K562 (cell line): ENCODE measurements around the gene TP53BP1. TPM values are rescaled to one million over a fixed set of nuclear protein-coding genes. Genes with fewer than 3 reads are reported as not detected.

Source experiments
- ADNP ChIP-seq: fragments of 200-800 bp; sonication (Bioruptor generic); IDR thresholded peaks from 2 replicates; pipeline ENCODE4 v1.6.1; 2016; ENCODE audit warnings: missing genetic modification characterization, missing compliant biosample characterization
- CEBPZ ChIP-seq: fragments of 150-350 bp; IDR thresholded peaks from 2 replicates; pipeline ENCODE4 v1.6.1; 2014; ENCODE audit warnings: low read depth, mild to moderate bottlenecking, low read length, borderline replicate concordance
- GTF2A2 ChIP-seq: IDR thresholded peaks from 2 replicates; pipeline ENCODE4 v1.6.1; 2016; ENCODE audit warnings: mild to moderate bottlenecking, missing genetic modification characterization, missing compliant biosample characterization
- HIVEP1 ChIP-seq: fragments of 250-450 bp; sonication (Bioruptor Pico); IDR thresholded peaks from 2 replicates; pipeline ENCODE4 v1.4.0; 2020; ENCODE audit warnings: mild to moderate bottlenecking
- KLF6 ChIP-seq: fragments of 250-450 bp; sonication (Bioruptor Pico); IDR thresholded peaks from 2 replicates; pipeline ENCODE4 v1.4.0; 2020; ENCODE audit warnings: mild to moderate bottlenecking, moderate library complexity, borderline replicate concordance
- POLR2AphosphoS2 ChIP-seq: IDR thresholded peaks from 2 replicates; pipeline ENCODE4 v1.6.1; 2012; ENCODE audit warnings: low read length, improper control_type of control experiment
- POLR2B ChIP-seq: fragments of 450-650 bp; IDR thresholded peaks from 2 replicates; pipeline ENCODE4 v1.6.1; 2018; ENCODE audit warnings: low read depth; ENCODE audit not compliant: partially characterized antibody
- RBBP5 ChIP-seq: fragments of 200-600 bp; sonication (generic); IDR thresholded peaks from 2 replicates; pipeline ENCODE4 v1.6.1; 2012; ENCODE audit warnings: borderline replicate concordance, mild to moderate bottlenecking, low read length, control low read depth, inconsistent platforms; ENCODE audit not compliant: insufficient read depth, poor library complexity, severe bottlenecking
- TARDBP ChIP-seq: fragments of 450-650 bp; IDR thresholded peaks from 2 replicates; pipeline ENCODE4 v1.6.1; 2016
- THAP7 ChIP-seq: fragments of 250-450 bp; sonication (Bioruptor Pico); IDR thresholded peaks from 2 replicates; pipeline ENCODE4 v1.5.0; 2021
- TOE1 ChIP-seq, 2 experiments: fragments of 450-650 bp in 1 of 2; sonication (generic) in 1 of 2; formaldehyde crosslinking in 1 of 2; IDR thresholded peaks; 2 replicates each; pipeline versions ENCODE4 v1.7.1 to v1.8.0; 2016 to 2022; ENCODE audit warnings: borderline replicate concordance in 2 of 2, mild to moderate bottlenecking in 2 of 2, antibody characterized with exemption in 1 of 2, inconsistent platforms in 1 of 2, low read depth in 1 of 2, missing genetic modification reagents in 1 of 2, moderate library complexity in 1 of 2
- ZNF253 ChIP-seq: fragments of 250-450 bp; sonication (Bioruptor Pico); conservative IDR thresholded peaks from 2 replicates; pipeline ENCODE4 v1.6.1; 2021; ENCODE audit warnings: mild to moderate bottlenecking
- ZNF449 ChIP-seq: fragments of 250-450 bp; sonication (Bioruptor Pico); IDR thresholded peaks from 2 replicates; pipeline ENCODE4 v1.8.0; 2022; ENCODE audit warnings: moderate library complexity, mild to moderate bottlenecking, inconsistent platforms
- ZNF511 ChIP-seq: sonication (generic); formaldehyde crosslinking; IDR thresholded peaks from 2 replicates; pipeline ENCODE4 v1.8.0; 2022; ENCODE audit warnings: mild to moderate bottlenecking, missing genetic modification reagents
- polyA plus RNA-seq, 8 experiments: library from polyadenylated mRNA; depleted of rRNA in 4 of 8; stranded (reverse) in 5 of 8; unstranded in 3 of 8; fragments of >200 nt; fragmentation: Nextera tagmentation in 2 of 8; fragmentation: Illumina TruSeq in 1 of 8; extraction: Ambion mirVana in 2 of 8; extraction: Trizol in 1 of 8; gene quantifications; 2 replicates each; pipeline versions ENCODE4 v1.2.1 to v1.2.3, GENCODE V29; 2011 to 2014; ENCODE audit warnings: inconsistent platforms in 1 of 8, missing spikeins in 1 of 8
- total RNA-seq, 7 experiments: library from RNA; depleted of rRNA in 6 of 7; stranded (reverse); fragments of >200 nt in 6 of 7; fragmentation: Illumina TruSeq in 2 of 7; extraction: Trizol in 2 of 7; gene quantifications; 2 replicates each; pipeline versions ENCODE4 v1.2.1 to v1.2.3, GENCODE V29; 2011 to 2021; ENCODE audit warnings: low replicate concordance in 1 of 7
- TF ChIP-seq, protein P1 (sequence below): sonication (generic); formaldehyde crosslinking; IDR thresholded peaks from 2 replicates; pipeline ENCODE4 v1.8.0; 2023; ENCODE audit warnings: missing genetic modification reagents, mild to moderate bottlenecking, borderline replicate concordance

Gene TP53BP1
- total and polyA plus RNA-seq, 9 of the 15 experiments (the other 6 are each of a cell fraction or from before 2014, with no cell fraction given): 5.7 to 63.3 (median 30.9) TPM

DNA sequence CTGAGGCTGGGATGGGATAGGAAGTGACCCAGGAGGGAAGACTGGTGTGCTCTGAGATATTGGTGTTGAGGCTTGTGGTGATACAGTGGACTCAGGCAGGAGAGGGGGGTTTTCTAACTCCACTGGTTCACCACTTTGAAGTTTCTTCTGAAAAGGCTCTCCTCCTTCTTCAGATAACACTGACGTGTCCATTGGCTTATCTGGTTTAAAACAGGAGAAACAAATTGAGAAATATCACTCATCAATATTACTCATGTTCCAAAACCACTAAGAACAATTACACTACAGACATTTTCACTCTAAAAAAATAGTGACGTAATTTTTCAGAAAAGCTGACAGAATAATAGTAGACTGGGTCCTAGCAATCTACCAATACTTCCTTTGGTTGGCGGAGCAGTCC lies 23.1 kb downstream of the TP53BP1 start (continued):
- TF ChIP-seq POLR2B (no peak), ZNF253 (CRISPR knock-in tag) (no peak), KLF6 (no peak), CEBPZ (no peak), ZNF511 (CRISPR knock-in tag) (no peak), ZNF449 (CRISPR knock-in tag) (no peak), GTF2A2 (tag) (no peak), ADNP (tag) (no peak), TARDBP (no peak), HIVEP1 (CRISPR knock-in tag) (no peak), TOE1 (IDR thresholded peaks at IDR 0.05; ENCODE audit: borderline replicate concordance) (no peak), TOE1 (CRISPR knock-in tag; IDR thresholded peaks at IDR 0.05; ENCODE audit: borderline replicate concordance, low read depth) (no peak), THAP7 (CRISPR knock-in tag) (no peak), POLR2AphosphoS2 (no peak), RBBP5 (no peak)
- TF ChIP-seq, protein P1, sequence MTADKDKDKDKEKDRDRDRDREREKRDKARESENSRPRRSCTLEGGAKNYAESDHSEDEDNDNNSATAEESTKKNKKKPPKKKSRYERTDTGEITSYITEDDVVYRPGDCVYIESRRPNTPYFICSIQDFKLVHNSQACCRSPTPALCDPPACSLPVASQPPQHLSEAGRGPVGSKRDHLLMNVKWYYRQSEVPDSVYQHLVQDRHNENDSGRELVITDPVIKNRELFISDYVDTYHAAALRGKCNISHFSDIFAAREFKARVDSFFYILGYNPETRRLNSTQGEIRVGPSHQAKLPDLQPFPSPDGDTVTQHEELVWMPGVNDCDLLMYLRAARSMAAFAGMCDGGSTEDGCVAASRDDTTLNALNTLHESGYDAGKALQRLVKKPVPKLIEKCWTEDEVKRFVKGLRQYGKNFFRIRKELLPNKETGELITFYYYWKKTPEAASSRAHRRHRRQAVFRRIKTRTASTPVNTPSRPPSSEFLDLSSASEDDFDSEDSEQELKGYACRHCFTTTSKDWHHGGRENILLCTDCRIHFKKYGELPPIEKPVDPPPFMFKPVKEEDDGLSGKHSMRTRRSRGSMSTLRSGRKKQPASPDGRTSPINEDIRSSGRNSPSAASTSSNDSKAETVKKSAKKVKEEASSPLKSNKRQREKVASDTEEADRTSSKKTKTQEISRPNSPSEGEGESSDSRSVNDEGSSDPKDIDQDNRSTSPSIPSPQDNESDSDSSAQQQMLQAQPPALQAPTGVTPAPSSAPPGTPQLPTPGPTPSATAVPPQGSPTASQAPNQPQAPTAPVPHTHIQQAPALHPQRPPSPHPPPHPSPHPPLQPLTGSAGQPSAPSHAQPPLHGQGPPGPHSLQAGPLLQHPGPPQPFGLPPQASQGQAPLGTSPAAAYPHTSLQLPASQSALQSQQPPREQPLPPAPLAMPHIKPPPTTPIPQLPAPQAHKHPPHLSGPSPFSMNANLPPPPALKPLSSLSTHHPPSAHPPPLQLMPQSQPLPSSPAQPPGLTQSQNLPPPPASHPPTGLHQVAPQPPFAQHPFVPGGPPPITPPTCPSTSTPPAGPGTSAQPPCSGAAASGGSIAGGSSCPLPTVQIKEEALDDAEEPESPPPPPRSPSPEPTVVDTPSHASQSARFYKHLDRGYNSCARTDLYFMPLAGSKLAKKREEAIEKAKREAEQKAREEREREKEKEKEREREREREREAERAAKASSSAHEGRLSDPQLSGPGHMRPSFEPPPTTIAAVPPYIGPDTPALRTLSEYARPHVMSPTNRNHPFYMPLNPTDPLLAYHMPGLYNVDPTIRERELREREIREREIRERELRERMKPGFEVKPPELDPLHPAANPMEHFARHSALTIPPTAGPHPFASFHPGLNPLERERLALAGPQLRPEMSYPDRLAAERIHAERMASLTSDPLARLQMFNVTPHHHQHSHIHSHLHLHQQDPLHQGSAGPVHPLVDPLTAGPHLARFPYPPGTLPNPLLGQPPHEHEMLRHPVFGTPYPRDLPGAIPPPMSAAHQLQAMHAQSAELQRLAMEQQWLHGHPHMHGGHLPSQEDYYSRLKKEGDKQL (CRISPR knock-in tag): no peak
